Bone marrow (tissue), 2 donors: ENCODE results near the gene BRD1.
A peak's percentile ranks its signal among the peaks of the same experiment; 100 is the strongest.
"Not testable (repeated sequence)": the region's sequence is repeated elsewhere in the genome, so short reads cannot be mapped to it uniquely, and the experiment has no call there.

Source experiments
- DNase-seq, 2 donors: peaks; one replicate each; lab custom pipeline; 2025; lab: John Stamatoyannopoulos, UW

BRD1 gene

DNA sequence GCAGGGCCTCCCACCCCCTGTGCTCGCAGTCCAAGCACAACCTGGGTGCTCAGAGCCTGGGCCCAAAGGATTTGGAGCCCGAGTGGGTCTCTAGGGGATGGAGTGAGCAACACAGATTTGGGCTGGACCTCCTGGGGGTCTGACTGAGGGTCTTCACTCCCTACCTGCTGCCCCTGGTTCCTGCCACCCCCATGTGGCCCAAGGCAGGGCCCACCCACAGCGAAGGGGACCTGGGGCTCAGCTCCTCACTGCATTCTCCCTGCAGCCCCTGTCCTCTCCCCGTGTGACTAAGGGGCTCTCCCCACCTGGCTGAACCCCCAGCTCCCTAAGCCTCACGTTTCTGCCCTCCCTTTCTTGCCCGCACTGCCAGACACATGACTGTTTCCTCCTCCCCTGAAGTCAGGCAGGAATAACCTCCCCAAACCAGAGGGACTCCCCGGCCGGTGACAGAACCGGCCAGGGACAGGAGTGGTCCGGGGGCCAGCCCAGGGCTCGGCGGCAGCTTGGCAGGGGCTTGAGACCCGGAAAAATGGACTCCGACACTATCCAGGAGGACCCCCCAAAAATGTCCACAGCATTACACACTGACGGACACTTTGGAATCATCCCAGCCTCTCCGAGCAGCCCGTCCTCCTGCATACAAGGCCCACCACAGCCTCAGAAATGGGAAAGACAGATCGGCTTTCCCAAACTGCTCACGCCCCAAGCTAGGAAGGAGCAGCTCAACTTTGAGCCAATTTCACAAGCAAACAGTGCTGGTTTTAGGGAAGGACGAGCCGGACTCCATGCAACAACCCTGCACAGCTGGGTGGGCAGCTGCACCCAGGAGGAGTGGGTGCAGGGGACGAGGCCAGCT lies 57.8 kb downstream of the BRD1 start:
- no peak for DNase-seq

DNA sequence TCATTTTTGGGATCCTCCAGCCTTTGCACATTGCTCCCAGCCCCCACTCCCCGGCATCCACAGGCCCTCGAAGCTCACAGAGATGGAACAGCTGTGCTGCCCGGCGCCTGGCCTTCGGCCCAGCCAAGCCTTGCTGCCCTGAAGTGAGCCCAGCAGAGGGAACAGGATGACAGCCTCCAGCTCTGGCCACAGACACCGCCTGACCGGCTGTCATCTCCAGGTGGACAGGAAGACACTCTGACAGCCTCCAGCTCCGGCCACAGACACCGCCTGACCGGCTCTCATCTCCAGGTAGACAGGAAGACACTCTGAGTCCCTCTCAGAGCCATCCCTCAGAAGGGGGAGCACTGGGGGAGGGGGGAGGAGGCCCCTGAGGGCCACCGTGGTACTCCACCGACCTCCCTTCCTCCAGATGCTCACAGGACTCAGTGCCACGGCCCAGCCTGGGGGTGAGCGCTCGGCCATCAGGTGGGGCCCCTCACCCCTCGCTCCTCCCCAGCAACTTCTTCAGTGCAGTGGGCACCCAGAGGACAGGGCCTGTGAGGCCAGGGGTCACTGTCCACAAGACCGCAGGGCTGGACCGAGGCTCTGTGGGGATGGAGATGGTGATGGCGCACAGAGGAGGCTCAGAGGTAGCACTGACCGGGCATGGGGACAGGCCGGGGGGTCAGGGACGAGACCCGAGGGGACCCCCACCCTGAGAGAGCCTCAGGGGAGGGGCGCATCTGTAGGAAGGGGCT lies 58.6 kb downstream of the BRD1 start:
- no peak for DNase-seq

DNA sequence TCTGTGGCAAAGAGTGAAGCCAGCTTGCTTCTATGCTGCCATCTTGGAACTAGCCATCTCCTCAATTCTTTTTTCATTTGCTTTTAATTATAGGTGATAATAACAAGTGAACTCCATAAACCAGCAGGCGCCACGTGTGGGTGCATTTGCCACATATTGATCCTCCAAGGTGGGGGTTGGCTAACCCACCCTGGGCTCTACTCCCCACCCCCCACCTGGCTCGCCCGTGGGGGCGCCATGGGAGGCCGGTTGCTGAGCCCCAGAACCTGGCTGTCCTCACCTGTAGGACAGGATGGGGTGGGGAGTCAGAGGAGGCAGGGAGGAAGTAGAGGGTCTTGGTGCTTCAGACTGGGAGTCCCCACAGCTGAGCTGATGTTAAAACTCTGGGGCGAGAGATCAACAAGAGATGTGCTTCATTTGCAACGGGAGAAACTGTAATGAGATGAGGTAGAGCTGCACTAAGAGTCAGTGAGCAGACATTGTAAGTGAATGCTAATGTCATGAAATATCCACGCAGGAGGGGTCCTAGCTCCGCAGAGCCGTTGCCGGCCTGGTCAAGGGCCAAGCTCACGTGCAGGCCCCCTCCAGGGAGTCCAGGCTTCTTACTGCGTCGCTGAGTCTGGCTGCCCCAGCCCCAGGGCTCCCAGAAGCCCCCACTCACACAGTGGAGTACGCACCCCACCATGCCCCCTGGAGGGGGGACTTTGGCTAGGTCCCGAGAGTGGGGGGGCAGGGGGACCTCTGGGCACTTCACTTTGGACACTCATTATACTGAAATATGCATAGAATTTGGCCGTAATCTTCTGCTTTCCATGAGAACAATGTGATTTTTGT lies 59.4 kb downstream of the BRD1 start:
- no peak for DNase-seq

DNA sequence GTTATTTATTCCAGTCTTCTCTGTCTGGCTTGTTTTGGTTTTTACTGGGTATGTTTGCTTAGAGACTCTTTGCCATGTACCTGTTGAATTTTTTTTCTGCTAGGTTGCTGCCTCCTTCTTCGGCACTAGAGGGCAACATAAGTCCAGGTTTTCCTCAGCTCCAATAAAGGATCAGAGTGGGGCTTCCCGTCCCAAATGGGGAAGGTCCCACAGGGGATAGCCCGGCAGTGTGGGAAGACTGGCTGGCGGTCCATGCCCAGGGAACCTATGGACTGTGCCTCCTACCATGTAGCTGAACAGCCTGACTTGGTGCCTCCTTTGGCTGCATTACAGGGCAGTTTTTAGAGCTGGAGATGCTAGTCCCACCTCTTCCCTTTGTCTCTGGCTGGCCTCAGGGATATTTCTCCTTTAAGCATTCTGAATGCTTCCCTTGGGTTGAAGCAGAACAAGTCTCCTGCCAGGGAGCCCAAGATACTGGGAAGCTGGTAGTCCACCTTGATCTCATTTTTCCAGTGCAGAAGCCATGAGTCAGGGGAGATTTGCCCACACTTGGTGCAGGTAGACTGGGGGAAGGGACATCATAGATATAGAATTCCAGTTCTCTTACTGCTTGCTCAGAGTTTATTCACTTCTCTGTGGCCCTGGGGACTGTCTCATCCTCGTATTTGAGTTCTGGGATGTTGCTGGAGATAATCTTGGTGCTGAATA lies 60.2 kb downstream of the BRD1 start:
- DNase-seq, result peak in 1 of 2 donors; percentile 61

DNA sequence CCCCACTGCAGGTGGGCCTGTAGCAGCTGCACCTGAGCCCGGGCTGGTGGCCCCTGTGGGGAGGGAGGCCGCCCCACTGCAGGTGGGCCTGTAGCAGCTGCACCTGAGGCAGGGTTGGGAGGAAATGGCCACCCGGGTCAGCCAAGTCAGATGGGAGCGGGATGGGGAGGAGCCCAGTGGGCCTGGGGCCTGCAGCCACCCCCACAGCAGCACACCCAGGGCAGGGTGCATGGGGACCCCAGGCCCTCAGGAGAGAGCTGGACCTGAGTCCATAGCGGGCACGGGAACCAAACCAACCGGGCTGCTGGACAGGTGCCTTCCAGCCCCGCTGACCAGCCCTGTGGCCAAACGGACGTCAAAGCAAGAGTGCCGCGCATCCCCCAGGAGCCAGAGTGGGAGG lies 61.7 kb downstream of the BRD1 start:
- DNase-seq, result no peak

DNA sequence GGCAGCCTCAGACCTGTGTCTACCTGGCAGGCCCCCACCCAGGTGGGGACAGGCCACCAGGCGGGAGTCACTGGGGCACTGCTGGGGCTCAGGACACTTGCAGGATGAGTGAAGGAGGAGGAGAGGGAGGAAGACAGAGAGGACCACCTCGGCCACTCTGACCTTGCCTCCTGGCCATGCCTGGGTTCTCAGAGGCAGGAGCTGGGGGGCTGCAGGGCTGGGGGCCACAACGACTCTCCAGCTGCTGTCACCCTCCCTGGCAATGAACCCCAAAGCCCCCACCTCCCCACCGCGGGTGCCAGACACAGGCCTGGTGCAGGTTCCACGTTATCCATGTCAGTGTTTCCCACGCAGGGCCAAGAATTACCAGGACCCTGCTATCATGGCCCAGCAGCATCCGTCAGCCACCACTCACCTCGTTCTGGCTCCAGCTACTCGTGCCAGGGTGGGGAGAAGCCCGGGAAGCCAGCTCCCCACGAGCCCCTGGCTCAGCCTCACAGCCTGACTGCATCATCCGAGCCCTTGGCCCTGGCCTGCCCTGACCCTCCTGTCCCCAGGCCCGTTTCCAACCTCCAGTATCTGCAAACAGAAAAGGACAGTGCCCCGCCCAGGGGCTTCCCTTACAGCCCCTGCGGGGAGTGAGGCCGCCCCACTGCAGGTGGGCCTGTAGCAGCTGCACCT lies 62.4 kb downstream of the BRD1 start:
- DNase-seq, result no peak

DNA sequence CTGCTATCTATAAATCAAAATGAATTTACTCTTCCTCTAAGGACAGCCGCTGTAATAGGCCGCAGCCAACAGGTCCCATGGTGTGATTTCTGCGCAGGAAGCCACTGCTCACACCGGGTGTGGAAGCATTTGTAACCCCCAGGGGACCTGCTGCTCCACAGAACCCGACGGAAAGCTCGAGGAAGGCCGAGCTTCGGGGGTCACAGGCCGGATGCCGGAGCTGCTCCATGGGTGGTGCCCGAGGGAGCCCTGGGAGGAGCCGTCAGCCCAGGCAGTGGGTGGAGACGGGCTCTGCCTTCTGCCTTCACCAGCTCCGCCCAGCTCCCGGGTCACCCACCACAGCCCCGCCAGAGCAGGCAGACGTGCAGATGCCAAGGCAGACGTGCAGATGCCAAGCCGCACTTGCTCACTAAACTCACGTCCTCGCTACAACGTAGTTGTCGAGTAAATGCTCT lies 63.5 kb downstream of the BRD1 start:
- no peak for DNase-seq

DNA sequence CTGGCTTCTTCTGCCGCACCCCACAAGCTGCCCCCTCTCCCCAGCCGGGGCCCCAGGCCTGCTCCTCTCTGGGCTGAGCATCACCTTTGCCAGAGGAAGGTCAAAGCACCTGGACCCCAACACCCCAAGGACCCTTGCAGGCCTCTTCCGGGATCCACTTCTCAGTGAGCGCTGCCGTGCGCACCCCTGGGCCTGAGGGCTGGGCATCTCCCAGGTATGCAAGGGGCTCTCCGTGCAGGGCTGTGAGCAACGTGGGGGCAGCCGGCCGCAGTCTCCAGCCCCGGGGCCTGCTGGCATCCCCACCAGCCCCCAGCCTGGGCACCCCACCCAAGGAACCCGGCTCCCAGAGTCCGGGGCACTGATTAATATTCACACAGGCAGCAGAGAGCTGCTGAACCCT lies 64.0 kb downstream of the BRD1 start:
- DNase-seq, result no peak

DNA sequence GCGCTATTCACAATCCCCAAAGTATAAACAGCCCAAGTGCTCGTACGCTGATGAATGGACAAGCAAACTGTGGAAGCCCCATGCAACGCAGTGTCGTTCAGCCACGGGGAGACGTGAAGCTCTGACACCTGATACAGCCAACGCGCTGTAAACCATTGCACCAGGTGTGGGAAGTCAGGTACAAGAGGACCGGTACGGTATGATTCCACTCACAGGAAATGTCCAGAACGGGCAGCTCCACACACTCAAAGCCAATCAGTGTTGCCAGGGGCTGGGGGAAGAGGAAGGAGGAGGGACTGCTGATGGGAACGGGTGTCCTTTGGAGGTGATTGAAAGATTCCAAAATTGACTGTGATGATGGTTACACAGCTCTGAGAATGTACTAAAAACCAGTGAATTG lies 64.5 kb downstream of the BRD1 start:
- DNase-seq, result no peak

DNA sequence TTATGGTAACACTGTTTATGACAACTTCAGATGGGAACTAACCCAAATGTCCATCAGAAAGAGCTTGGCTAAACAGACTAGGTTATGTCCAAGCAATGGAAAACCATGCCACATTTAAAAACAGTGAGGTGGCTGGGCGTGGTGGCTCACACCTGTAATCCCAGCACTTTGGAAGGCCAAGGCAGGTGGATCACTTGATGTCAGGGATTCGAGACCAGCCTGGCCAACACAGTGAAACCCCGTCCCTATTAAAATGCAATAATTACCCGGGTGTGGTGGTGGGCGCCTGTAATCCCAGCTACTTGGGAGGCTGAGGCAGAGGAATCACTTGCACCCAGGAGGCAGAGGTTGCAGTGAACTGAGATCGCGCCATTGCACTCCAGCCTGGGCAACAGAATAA lies 65.1 kb downstream of the BRD1 start:
- not testable (repeated sequence) for DNase-seq

DNA sequence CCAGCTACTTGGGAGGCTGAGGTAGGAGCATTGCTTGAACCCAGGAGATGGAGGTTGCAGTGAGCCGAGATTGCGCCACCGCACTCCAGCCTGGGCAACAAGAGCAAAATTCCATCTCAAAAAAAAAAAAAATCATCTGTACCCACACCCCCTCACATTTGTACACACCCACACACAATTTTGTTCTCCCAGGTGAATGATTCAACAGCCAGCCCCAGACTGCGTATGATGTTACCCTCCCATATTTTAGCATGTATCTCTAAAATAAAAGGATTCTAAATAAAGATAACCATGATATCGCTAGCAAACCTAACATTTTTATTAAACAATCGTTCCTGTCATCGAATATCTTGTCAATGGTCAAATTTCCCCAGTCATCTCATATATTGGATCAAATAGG lies 65.8 kb downstream of the BRD1 start:
- DNase-seq, result no peak

DNA sequence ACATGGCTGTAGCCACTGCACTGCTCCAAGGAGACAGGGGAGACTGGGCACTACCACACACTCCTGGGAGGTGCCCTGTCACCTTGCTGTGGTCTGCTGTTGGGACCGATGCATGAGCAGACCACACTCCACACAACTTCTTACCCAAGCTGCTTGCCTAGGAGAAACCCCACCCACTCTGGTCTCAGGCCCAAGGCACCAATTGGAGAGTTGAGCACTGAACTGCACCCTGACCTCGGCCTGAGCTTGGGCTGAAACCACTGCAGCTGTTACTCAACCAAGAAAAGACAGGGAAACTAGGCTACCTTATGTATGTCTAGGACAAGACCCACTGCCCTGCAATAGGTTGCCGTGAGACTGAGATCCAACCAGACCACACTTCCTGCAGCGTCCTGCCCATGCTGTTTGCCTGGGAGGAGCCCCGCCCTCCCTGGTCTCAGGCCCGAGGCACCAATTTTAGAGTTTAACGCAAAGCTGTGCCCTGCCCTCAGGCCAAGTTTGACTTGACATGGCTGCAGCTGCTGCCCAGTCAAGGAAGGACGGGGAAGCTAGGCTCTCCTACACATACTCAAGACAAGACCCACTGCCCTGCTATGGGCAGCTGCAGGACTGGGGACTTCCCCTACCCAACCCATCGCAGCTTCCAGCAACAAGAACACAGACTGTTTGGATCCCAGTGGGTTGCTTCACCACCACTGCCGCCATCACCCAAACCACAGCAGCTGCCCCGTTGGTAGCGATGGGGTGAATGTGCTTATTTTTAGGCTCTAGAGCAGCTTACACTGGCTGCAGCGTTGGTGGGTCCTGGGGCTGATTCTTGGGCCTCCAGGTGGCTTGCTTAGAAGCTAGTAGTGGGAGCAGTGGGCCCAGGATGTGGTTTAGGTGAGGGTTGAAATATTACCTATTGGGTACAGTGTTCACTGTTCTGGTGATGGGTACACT lies 66.8 kb downstream of the BRD1 start:
- no peak for DNase-seq

DNA sequence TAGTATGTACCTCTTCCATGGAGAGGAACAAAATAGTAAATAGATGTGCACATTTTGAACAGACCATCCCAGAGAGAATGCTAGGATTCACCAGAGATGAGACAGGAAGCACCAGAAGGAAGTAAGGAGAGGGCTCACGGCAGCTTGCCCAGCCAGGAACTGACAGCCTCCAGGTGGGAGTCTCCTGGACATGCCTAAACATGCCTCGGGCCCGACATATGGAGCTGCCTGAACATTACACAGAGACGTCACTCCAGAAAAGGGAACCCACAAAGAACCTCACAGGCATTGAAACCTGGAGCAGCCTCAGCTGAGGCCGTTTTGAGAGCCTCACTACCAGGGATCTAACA lies 67.4 kb downstream of the BRD1 start:
- no peak for DNase-seq

DNA sequence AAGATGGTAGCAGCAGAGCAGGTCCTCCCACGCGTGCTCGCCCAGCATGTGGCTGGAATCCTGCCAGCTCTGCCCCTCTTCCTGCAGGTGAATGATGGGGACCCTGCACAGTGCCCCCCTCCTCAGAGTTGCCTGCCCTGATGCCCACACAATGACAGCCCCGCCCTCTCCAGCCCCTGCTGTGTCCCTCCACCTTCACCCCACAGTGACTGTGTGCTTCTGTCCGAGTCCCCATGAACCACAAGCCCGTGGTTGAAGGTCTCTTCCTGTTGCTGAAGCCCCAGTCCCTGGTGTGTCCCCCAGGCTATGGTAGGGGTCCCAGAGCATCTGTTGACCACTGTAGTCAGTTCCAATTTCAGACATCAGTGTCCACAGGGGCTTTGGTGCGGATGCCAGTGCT lies 71.0 kb downstream of the BRD1 start:
- no peak for DNase-seq

DNA sequence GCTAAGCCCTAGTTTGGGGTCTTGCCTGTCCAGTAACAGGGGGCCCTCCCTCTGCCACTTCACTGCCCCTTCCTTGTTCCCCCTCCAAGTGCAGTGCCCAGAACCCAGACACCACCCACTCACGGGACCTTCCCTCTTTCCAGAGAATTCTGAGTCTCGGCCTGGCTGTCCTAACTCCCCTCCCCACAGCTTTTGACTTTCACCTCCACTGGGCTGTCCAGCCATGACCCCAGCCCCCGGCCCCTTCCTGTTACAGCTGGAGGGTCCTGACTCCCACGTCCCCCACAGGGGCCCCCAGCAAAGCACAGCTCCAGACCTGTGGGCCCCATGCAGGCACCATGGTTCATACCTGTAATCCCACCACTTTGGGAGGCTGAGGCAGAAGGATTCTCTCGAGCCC lies 71.5 kb downstream of the BRD1 start:
- DNase-seq, result no peak

DNA sequence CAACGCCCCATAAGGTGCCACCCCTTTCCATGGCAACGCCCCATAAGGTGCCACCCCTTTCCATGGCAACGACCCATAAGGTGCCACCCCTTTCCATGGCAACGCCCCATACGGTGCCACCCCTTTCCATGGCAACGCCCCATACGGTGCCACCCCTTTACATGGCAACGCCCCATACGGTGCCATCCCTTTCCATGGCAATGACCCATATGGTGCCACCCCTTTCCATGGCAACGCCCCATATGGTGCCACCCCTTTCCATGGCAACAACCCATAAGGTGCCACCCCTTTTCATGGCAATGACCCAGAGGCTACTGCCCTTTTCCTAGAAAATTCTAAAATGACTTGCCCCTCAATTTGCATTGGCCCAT lies 72.1 kb downstream of the BRD1 start:
- no peak for DNase-seq

DNA sequence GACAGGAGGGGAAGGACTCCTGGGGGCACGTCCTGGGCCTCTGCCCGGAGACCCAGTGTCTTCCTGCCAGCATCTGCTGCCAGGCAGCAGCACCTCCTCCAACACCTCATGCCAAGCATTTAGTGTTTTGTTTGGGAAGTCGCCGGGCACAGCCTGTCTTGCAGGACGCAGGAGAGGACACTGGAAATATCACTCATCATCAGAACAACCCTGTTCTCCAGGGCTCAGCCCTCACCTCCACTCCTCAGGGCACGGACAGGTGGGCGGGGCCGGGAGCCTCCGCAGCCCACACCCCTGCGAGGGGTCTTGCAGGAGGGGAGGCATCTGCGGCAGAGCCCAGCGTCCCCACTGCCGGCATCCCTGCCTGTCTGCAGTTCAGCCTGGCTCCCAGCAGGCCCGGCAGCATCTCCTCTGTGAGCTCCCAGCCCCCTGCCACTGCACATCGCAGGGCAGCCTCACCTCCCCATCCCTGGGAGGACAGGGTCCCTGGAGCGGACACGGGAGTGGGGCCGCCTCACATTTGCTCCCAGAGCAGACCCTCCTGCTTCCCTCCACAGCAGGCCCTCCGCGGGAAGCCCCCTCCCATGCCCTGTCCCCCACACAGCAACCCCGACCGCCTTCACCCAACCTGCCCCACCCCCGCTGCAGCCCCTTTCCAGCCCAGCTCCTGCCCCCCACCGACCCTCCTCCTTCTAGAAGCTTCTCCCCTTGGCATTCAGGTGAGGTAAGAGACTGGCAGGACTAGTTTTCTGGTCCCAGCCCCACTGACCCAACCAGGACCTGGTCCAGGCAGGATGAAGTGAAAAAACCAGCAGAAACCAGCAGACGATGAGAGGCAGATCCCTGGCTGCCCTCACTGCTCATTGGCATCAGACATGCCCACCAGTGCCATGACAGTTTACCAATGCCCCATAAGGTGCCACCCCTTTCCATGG lies 72.7 kb downstream of the BRD1 start:
- no peak for DNase-seq

DNA sequence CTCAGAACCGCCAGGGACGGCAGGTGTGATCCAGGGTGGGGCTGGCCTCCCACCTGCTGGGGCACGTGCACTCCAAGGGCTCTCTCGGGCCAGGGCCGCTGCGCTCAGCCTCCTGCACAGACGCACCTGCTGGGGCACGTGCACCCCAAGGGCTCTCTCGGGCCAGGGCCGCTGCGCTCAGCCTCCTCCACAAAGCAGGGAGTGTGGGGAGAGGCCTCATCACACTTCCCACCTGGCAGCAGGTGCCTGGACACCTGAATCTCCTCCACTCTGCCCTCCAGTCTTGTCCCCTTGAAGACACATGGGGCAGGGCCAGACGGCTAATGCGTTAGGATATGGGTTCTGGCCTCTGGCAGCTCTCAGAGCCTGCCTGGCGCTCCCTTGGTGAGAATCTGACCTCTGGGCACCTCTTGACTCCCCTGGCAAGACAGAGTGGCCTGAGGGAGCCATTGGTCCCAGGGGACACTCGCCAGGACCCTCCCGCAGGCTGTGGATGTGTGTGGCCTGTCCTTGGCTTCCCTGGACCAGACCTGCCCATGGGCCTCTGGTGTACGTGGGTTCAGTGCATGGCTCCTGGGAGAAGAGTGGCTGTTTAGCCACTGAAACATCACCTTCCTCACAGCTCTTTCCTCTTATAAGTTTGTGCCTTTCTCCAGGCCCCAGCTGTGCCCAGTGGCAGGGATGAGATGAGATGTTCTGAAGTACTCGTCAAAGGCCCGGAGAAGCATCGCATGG lies 73.5 kb downstream of the BRD1 start:
- DNase-seq, result no peak
